Neuronal stem cell (in vitro differentiated cells): ENCODE data around the gene TLR7.

Experiments
- DNase-seq: peaks from one replicate; pipeline ENCODE4 v3.0.0-alpha.2; 2013; ENCODE audit warnings: low spot score
- H2AFZ ChIP-seq: one replicate; pipeline ENCODE4 v1.6.1; 2013; ENCODE audit warnings: mild to moderate bottlenecking, low read length, inconsistent platforms
- H2AK5ac ChIP-seq: 2 replicates; pipeline ENCODE4 v1.6.1; 2013; ENCODE audit warnings: low read depth, mild to moderate bottlenecking, inconsistent platforms, low read length, moderate library complexity, mixed read lengths
- H2BK120ac ChIP-seq: 2 replicates; pipeline ENCODE4 v1.6.1; 2013; ENCODE audit warnings: low read depth, mild to moderate bottlenecking, inconsistent platforms, low read length, moderate library complexity, mixed read lengths
- H2BK12ac ChIP-seq: one replicate; pipeline ENCODE4 v1.6.1; 2013; ENCODE audit warnings: low read length, inconsistent platforms
- H2BK15ac ChIP-seq: 2 replicates; pipeline ENCODE4 v1.6.1; 2013; ENCODE audit warnings: mild to moderate bottlenecking, low read length, inconsistent platforms, mixed read lengths
- H2BK5ac ChIP-seq: one replicate; pipeline ENCODE4 v1.6.1; 2013; ENCODE audit warnings: inconsistent platforms, mild to moderate bottlenecking, low read length, moderate library complexity
- H3K14ac ChIP-seq: one replicate; pipeline ENCODE4 v1.6.1; 2013; ENCODE audit warnings: low read length, inconsistent platforms
- H3K18ac ChIP-seq: 2 replicates; pipeline ENCODE4 v1.6.1; 2013; ENCODE audit warnings: low read length, inconsistent platforms
- H3K23ac ChIP-seq: 2 replicates; pipeline ENCODE4 v1.6.1; 2013; ENCODE audit warnings: low read depth, mild to moderate bottlenecking, mixed read lengths, low read length, inconsistent platforms; ENCODE audit not compliant: poor library complexity
- H3K27ac ChIP-seq: replicated peaks from 3 replicates; pipeline ENCODE4 v1.5.1; 2013; ENCODE audit warnings: low read length, inconsistent platforms
- H3K27me3 ChIP-seq, 3 experiments: 2 replicates each; pipeline ENCODE4 v1.6.1; 2013; ENCODE audit warnings: low read length in 3 of 3, mild to moderate bottlenecking in 2 of 3, inconsistent platforms in 1 of 3, low read depth in 1 of 3, mixed read lengths in 1 of 3, moderate library complexity in 1 of 3; ENCODE audit not compliant: control insufficient read depth in 3 of 3, insufficient read depth in 3 of 3
- H3K36me3 ChIP-seq, 2 donors: replicated peaks in 1 of 2; 2 replicates each; pipeline ENCODE4 v1.6.1; 2013; ENCODE audit warnings: low read length in 2 of 2; ENCODE audit not compliant: control insufficient read depth in 2 of 2, insufficient read depth in 2 of 2
- H3K4ac ChIP-seq: 2 replicates; pipeline ENCODE4 v1.6.1; 2013; ENCODE audit warnings: inconsistent platforms, mild to moderate bottlenecking, low read length, moderate library complexity
- H3K4me1 ChIP-seq, 2 donors: 1 replicate in 1 of 2; 2 replicates in 1 of 2; pipeline ENCODE4 v1.6.1; 2013; ENCODE audit warnings: low read length in 2 of 2, low read depth in 1 of 2; ENCODE audit not compliant: control insufficient read depth in 2 of 2, insufficient read depth in 1 of 2
- H3K4me2 ChIP-seq: one replicate; pipeline ENCODE4 v1.6.1; 2013; ENCODE audit warnings: mild to moderate bottlenecking, low read length, inconsistent platforms; ENCODE audit not compliant: insufficient read depth, poor library complexity, severe bottlenecking
- H3K4me3 ChIP-seq, 2 donors: 2 replicates each; pipeline ENCODE4 v1.5.1; 2013; ENCODE audit warnings: low read length in 2 of 2, mild to moderate bottlenecking in 2 of 2, inconsistent platforms in 1 of 2, moderate library complexity in 1 of 2
- H3K79me1 ChIP-seq: one replicate; pipeline ENCODE4 v1.6.1; 2013; ENCODE audit warnings: low read depth, mild to moderate bottlenecking, inconsistent platforms, low read length, moderate library complexity
- H3K9ac ChIP-seq: one replicate; pipeline ENCODE4 v1.6.1; 2013; ENCODE audit warnings: mild to moderate bottlenecking, low read depth, low read length, inconsistent platforms; ENCODE audit not compliant: poor library complexity
- H3K9me3 ChIP-seq, 2 donors: replicated peaks in 1 of 2; 2 replicates each; pipeline versions ENCODE3 to v1.6.1; 2013; ENCODE audit warnings: low read length in 2 of 2, mild to moderate bottlenecking in 2 of 2, inconsistent platforms in 1 of 2, low read depth in 1 of 2, mixed read lengths in 1 of 2, moderate library complexity in 1 of 2; ENCODE audit not compliant: control insufficient read depth in 2 of 2, insufficient read depth in 1 of 2
- H4K8ac ChIP-seq: one replicate; pipeline ENCODE4 v1.6.1; 2013; ENCODE audit warnings: low read depth, mild to moderate bottlenecking, inconsistent platforms, low read length, moderate library complexity
- H4K91ac ChIP-seq: one replicate; pipeline ENCODE4 v1.6.1; 2013; ENCODE audit warnings: low read length, low read depth, mild to moderate bottlenecking, inconsistent platforms; ENCODE audit not compliant: poor library complexity
- WGBS, 2 donors: extraction: QIAGEN DNeasy Blood & Tissue Kit; methylation state at CpG; one replicate each; pipeline ENCODE4 v1.1.7; 2013; ENCODE audit warnings: missing lambda C conversion rate in 2 of 2, mixed read lengths in 1 of 2; ENCODE audit not compliant: insufficient read length in 2 of 2, insufficient replicate concordance in 1 of 2; ENCODE audit errors: extremely low coverage in 2 of 2; 5-methylcytosine and 5-hydroxymethylcytosine counted together

Gene TLR7

DNA sequence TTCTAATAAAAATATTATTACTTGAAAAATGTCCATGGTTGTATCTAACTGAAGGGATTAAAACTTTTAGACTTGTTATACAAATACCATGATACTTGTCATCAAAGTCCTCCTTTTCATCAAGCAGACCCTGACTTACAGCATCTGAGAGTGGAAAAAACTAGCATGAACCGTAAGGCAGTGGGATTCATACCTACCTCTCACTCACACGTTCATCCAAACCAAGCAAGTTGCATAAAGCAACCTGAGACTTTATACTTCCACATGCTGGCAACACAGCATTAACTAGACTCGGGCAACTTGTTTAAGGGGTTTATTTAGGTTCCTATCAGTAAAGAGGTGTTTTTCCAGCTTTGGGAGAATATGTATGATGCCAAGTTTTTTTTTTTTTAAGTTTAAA, 22.6 kb upstream of the TLR7 start:
- no peak overlapping the region for H2BK12ac ChIP-seq
- H3K79me1 ChIP-seq: no peaks in the 10 kb centered on the region
- no peak overlapping the region for H3K4me3 ChIP-seq
- no peak overlapping the region for H4K8ac ChIP-seq
- no peaks in the 10 kb centered on the region for H3K36me3 ChIP-seq
- H3K4me1 ChIP-seq: peaks cover 0 to 3% of the 10 kb centered on the region in 2 donors
- peaks cover 0 to 4% (median 0%) of the 10 kb centered on the region in 3 experiments for H3K27me3 ChIP-seq
- H2BK120ac ChIP-seq: no peak overlapping the region
- no peak overlapping the region for H2BK5ac ChIP-seq
- WGBS, 2 donors: no CpG with 5 or more reads among the region's 3 CpGs
- H3K4ac ChIP-seq: no peak overlapping the region
- no peak overlapping the region for H3K23ac ChIP-seq
- no peak overlapping the region for H4K91ac ChIP-seq
- no peak overlapping the region for H2AK5ac ChIP-seq
- no peak overlapping the region for H3K9ac ChIP-seq
- H3K4me2 ChIP-seq: no peak overlapping the region
- H3K9me3 ChIP-seq: no peaks in the 10 kb centered on the region
- no peak overlapping the region for H2AFZ ChIP-seq
- H3K14ac ChIP-seq: no peak overlapping the region
- H2BK15ac ChIP-seq: no peak overlapping the region
- no peak for DNase-seq
- H3K18ac ChIP-seq: no peak overlapping the region
- H3K27ac ChIP-seq: no peak overlapping the region

DNA sequence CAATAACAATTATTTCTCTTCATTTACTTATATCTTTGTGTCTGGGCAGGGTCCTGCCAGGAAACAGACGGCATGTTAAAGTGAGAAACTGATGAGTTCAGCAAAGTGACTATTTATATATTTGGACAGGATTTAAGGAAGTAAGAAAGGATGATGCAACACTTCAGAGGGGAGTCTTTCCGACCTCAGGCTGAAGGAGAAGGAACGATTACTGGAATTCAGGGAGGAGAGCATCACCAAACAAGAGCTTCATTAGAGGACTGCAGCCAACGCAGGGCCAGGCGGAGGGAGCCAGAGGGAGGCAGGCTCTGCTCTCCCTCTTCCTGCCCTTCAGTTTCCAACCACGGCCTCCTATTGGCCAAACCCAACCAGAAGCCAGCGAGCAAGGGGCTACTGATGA, 1.5 kb upstream of the TLR7 start:
- Histone ChIP-seq H3K23ac (no peak overlapping the region), H3K18ac (no peak overlapping the region), H2AFZ (no peak overlapping the region), H3K14ac (no peak overlapping the region), H3K79me1 (no peaks in the 10 kb centered on the region), H3K4me1 (no peaks in the 10 kb centered on the region), H2BK12ac (no peak overlapping the region), H2BK120ac (no peak overlapping the region), H3K36me3 (no peaks in the 10 kb centered on the region), H3K27me3 (no peaks in the 10 kb centered on the region), H2BK15ac (no peak overlapping the region), H3K4me2 (no peak overlapping the region), H2BK5ac (no peak overlapping the region), H2AK5ac (no peak overlapping the region), H3K4me3 (no peak overlapping the region), H3K9ac (no peak overlapping the region), H3K27ac (no peak overlapping the region), H4K8ac (no peak overlapping the region), H4K91ac (no peak overlapping the region), H3K9me3 (no peaks in the 10 kb centered on the region), H3K4ac (no peak overlapping the region)
- no CpG with 5 or more reads among the region's 7 CpGs for WGBS, 2 donors
- no peak for DNase-seq

DNA sequence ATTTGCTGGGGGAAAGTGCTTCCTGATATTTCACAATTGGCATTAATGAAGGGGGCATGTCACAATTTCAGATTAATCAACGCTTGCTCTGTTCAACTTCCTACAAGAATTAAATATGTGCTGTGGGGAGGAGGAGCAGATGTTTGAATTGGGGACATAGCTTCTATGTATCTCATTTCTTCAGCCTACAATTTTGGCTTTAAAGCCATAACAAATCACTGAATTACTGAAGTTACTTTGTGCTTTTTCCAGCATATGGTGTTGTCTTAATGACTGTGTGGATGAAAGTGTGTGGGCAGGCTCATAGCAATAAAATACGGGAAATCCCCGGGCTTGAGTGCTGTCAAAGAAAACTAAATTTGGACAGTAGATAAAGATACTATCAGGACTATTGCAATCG, 813 bp downstream of the TLR7 start:
- Histone ChIP-seq H3K18ac (no peak overlapping the region), H3K23ac (no peak overlapping the region)
- WGBS, 2 donors: no CpG with 5 or more reads among the region's 4 CpGs

DNA sequence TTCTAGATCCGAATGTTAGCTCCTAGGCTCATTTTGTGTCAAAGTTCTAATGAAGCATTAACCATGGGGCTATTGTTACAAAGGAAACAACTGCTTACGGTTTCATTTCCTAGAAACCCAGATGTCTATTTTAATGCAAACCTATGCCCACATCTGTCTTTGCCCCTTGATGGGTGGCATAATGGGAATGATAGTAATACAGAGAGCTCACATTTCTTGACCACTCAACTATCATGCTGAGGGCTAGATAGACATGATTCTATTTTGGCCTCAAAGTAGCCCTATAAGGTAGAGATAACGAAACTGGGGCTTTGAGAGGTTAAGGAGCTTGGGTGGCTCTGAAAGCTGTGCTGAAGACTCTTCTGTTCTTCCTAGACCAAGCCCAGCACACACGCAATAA, 1.9 kb downstream of the TLR7 start:
- H3K9ac ChIP-seq: no peak overlapping the region
- H4K8ac ChIP-seq: no peak overlapping the region
- H3K27ac ChIP-seq: no peak overlapping the region
- H3K9me3 ChIP-seq: no peaks in the 10 kb centered on the region
- no peaks in the 10 kb centered on the region for H3K36me3 ChIP-seq
- H2BK120ac ChIP-seq: no peak overlapping the region
- no peak overlapping the region for H3K18ac ChIP-seq
- no peak overlapping the region for H2AK5ac ChIP-seq
- H3K4me2 ChIP-seq: no peak overlapping the region
- no peak overlapping the region for H2BK5ac ChIP-seq
- H2BK15ac ChIP-seq: no peak overlapping the region
- no peak overlapping the region for H3K4ac ChIP-seq
- no peak overlapping the region for H3K4me3 ChIP-seq
- no peaks in the 10 kb centered on the region for H3K79me1 ChIP-seq
- WGBS, 2 donors: no CpG with 5 or more reads among the region's 4 CpGs
- H3K23ac ChIP-seq: no peak overlapping the region
- H2AFZ ChIP-seq: no peak overlapping the region
- no peaks in the 10 kb centered on the region for H3K27me3 ChIP-seq
- no peak overlapping the region for H3K14ac ChIP-seq
- H4K91ac ChIP-seq: no peak overlapping the region
- no peaks in the 10 kb centered on the region for H3K4me1 ChIP-seq
- no peak overlapping the region for H2BK12ac ChIP-seq
- no peak for DNase-seq

More for the DNA sequence above, 813 bp downstream of the TLR7 start:
- no peak overlapping the region for H2AK5ac ChIP-seq
- no peak overlapping the region for H3K9ac ChIP-seq
- no peak for DNase-seq
- no peak overlapping the region for H3K4me2 ChIP-seq
- H3K79me1 ChIP-seq: no peaks in the 10 kb centered on the region
- H2BK15ac ChIP-seq: no peak overlapping the region
- H4K91ac ChIP-seq: no peak overlapping the region
- no peaks in the 10 kb centered on the region for H3K9me3 ChIP-seq
- H2BK120ac ChIP-seq: no peak overlapping the region
- H3K4me3 ChIP-seq: no peak overlapping the region
- no peak overlapping the region for H4K8ac ChIP-seq
- no peaks in the 10 kb centered on the region for H3K27me3 ChIP-seq
- H3K36me3 ChIP-seq: no peaks in the 10 kb centered on the region
- H3K14ac ChIP-seq: no peak overlapping the region
- no peak overlapping the region for H3K27ac ChIP-seq
- H2BK5ac ChIP-seq: no peak overlapping the region
- no peak overlapping the region for H2AFZ ChIP-seq
- H2BK12ac ChIP-seq: no peak overlapping the region
- H3K4ac ChIP-seq: no peak overlapping the region
- H3K4me1 ChIP-seq: no peaks in the 10 kb centered on the region
